H9 (cell line): ENCODE data around the gene NCAN. TPM values are rescaled to one million over a fixed set of nuclear protein-coding genes. Genes with fewer than 3 reads are reported as not detected.

Experiments
- DNase-seq: peaks from one replicate; pipeline ENCODE4 v3.0.0-alpha.2; 2017
- H2AFZ ChIP-seq: one replicate; pipeline ENCODE4 v1.6.1; 2013; ENCODE audit warnings: mild to moderate bottlenecking, low read length, control low read depth, moderate library complexity
- H2AK5ac ChIP-seq: 2 replicates; pipeline ENCODE4 v1.6.1; 2013; ENCODE audit warnings: low read length, control low read depth, mixed read lengths; ENCODE audit not compliant: insufficient read length
- H2BK120ac ChIP-seq: one replicate; pipeline ENCODE4 v1.6.1; 2013; ENCODE audit warnings: low read depth, mild to moderate bottlenecking, low read length, control low read depth, inconsistent platforms; ENCODE audit not compliant: poor library complexity, severe bottlenecking
- H2BK12ac ChIP-seq: 2 replicates; pipeline ENCODE4 v1.6.1; 2013; ENCODE audit warnings: low read length, control low read depth, mixed read lengths, low read depth; ENCODE audit not compliant: insufficient read length
- H2BK15ac ChIP-seq: 2 replicates; pipeline ENCODE4 v1.6.1; 2013; ENCODE audit warnings: low read depth, low read length, control low read depth
- H2BK20ac ChIP-seq: one replicate; pipeline ENCODE4 v1.6.1; 2013; ENCODE audit warnings: low read depth, mild to moderate bottlenecking, low read length, control low read depth, inconsistent platforms; ENCODE audit not compliant: poor library complexity, severe bottlenecking
- H2BK5ac ChIP-seq: 2 replicates; pipeline ENCODE4 v1.6.1; 2013; ENCODE audit warnings: low read length, control low read depth, mixed read lengths; ENCODE audit not compliant: insufficient read length
- H3K14ac ChIP-seq: 2 replicates; pipeline ENCODE4 v1.6.1; 2013; ENCODE audit warnings: low read length, control low read depth; ENCODE audit not compliant: insufficient read depth
- H3K18ac ChIP-seq: 2 replicates; pipeline ENCODE4 v1.6.1; 2013; ENCODE audit warnings: low read depth, mild to moderate bottlenecking, mixed read lengths, low read length, control low read depth; ENCODE audit not compliant: insufficient read length
- H3K23ac ChIP-seq: 2 replicates; pipeline ENCODE4 v1.6.1; 2013; ENCODE audit warnings: low read length, control low read depth, mixed read lengths, low read depth; ENCODE audit not compliant: insufficient read length
- H3K23me2 ChIP-seq: 2 replicates; pipeline ENCODE4 v1.6.1; 2013; ENCODE audit warnings: low read depth, mild to moderate bottlenecking, mixed read lengths, low read length, control low read depth; ENCODE audit not compliant: insufficient read length, poor library complexity, severe bottlenecking
- H3K27ac ChIP-seq: 2 replicates; pipeline ENCODE4 v1.5.1; 2013; ENCODE audit warnings: low read length, control low read depth, mixed read lengths, low read depth; ENCODE audit not compliant: insufficient read length
- H3K27me3 ChIP-seq: 2 replicates; pipeline ENCODE4 v1.6.1; 2013; ENCODE audit warnings: low read length, control low read depth, inconsistent platforms; ENCODE audit not compliant: insufficient read depth
- H3K4ac ChIP-seq: 2 replicates; pipeline ENCODE4 v1.6.1; 2013; ENCODE audit warnings: low read depth, mild to moderate bottlenecking, control low read depth, inconsistent platforms, low read length, moderate library complexity
- H3K4me1 ChIP-seq: 2 replicates; pipeline ENCODE4 v1.6.1; 2013; ENCODE audit warnings: low read length, control low read depth, inconsistent platforms; ENCODE audit not compliant: insufficient read depth
- H3K4me2 ChIP-seq: 2 replicates; pipeline ENCODE4 v1.6.1; 2013; ENCODE audit warnings: low read length, control low read depth, mixed read lengths; ENCODE audit not compliant: insufficient read length, insufficient read depth
- H3K56ac ChIP-seq: 2 replicates; pipeline ENCODE4 v1.6.1; 2013; ENCODE audit warnings: low read depth, mild to moderate bottlenecking, mixed read lengths, low read length, control low read depth; ENCODE audit not compliant: insufficient read length
- H3K79me1 ChIP-seq: 2 replicates; pipeline ENCODE4 v1.6.1; 2013; ENCODE audit warnings: low read depth, mild to moderate bottlenecking, moderate library complexity, low read length, control low read depth, inconsistent platforms; ENCODE audit not compliant: insufficient read depth, poor library complexity, severe bottlenecking
- H3K79me2 ChIP-seq: 2 replicates; pipeline ENCODE4 v1.6.1; 2013; ENCODE audit warnings: low read length, control low read depth, inconsistent platforms; ENCODE audit not compliant: insufficient read depth
- H3K9ac ChIP-seq: 2 replicates; pipeline ENCODE4 v1.6.1; 2013; ENCODE audit warnings: low read length, control low read depth, mixed read lengths; ENCODE audit not compliant: insufficient read length; ENCODE audit errors: extremely low read depth
- H3K9me3 ChIP-seq: one replicate; pipeline ENCODE4 v1.6.1; 2013; ENCODE audit warnings: low read depth, low read length, inconsistent platforms; ENCODE audit not compliant: control insufficient read depth
- H3T11ph ChIP-seq: one replicate; pipeline ENCODE4 v1.6.1; 2013; ENCODE audit warnings: mild to moderate bottlenecking, low read length, control low read depth, inconsistent platforms
- H4K20me1 ChIP-seq: one replicate; pipeline ENCODE4 v1.6.1; 2013; ENCODE audit not compliant: control insufficient read depth, insufficient read length, insufficient read depth
- H4K5ac ChIP-seq: 2 replicates; pipeline ENCODE4 v1.6.1; 2013; ENCODE audit warnings: low read depth, mild to moderate bottlenecking, mixed read lengths, low read length, control low read depth; ENCODE audit not compliant: insufficient read length
- H4K8ac ChIP-seq: replicated peaks from 2 replicates; pipeline ENCODE4 v1.6.1; 2013; ENCODE audit warnings: low read length, control low read depth, mixed read lengths, low read depth; ENCODE audit not compliant: insufficient read length
- H4K91ac ChIP-seq: 2 replicates; pipeline ENCODE4 v1.6.1; 2013; ENCODE audit warnings: low read depth, mild to moderate bottlenecking, moderate library complexity, mixed read lengths, low read length, control low read depth; ENCODE audit not compliant: insufficient read length
- H3K27ac Mint-ChIP-seq, 3 experiments: 2 replicates in 2 of 3; 3 replicates in 1 of 3; pipeline ENCODE4 v1.8.0; 2020 to 2021; ENCODE audit warnings: mixed read lengths in 3 of 3, mild to moderate bottlenecking in 1 of 3, moderate library complexity in 1 of 3
- H3K27me3 Mint-ChIP-seq: 2 replicates; pipeline ENCODE4 v1.8.0; 2021; ENCODE audit warnings: low read depth, mild to moderate bottlenecking, moderate library complexity, mixed read lengths
- H3K36me3 Mint-ChIP-seq, 3 experiments: 2 replicates in 2 of 3; 3 replicates in 1 of 3; pipeline ENCODE4 v1.8.0; 2020 to 2021; ENCODE audit warnings: low read depth in 3 of 3, mixed read lengths in 3 of 3; ENCODE audit not compliant: insufficient read depth in 1 of 3
- H3K4me1 Mint-ChIP-seq, 2 experiments: 2 replicates each; pipeline ENCODE4 v1.8.0; 2020; ENCODE audit warnings: mixed read lengths in 2 of 2
- H3K4me3 Mint-ChIP-seq, 2 experiments: 2 replicates in 1 of 2; 3 replicates in 1 of 2; pipeline ENCODE4 v1.8.0; 2020 to 2021; ENCODE audit warnings: mild to moderate bottlenecking in 2 of 2, mixed read lengths in 2 of 2, moderate library complexity in 1 of 2
- H3K9me3 Mint-ChIP-seq, 2 experiments: 2 replicates in 1 of 2; 3 replicates in 1 of 2; pipeline ENCODE4 v1.8.0; 2020; ENCODE audit warnings: mild to moderate bottlenecking in 2 of 2, mixed read lengths in 2 of 2, moderate library complexity in 1 of 2
- CTCF ChIP-seq: fragments of 200-600 bp; sonication (generic); conservative IDR thresholded peaks from 3 replicates; pipeline ENCODE4 v1.8.0; 2021; ENCODE audit warnings: antibody characterized with exemption, mild to moderate bottlenecking
- WGBS: extraction: QIAGEN DNeasy Blood & Tissue Kit; methylation state at CpG from one replicate; pipeline ENCODE4 v1.1.7; 2013; ENCODE audit warnings: missing lambda C conversion rate, low lambda C conversion rate, mixed read lengths; ENCODE audit not compliant: insufficient read length; ENCODE audit errors: extremely low coverage; 5-methylcytosine and 5-hydroxymethylcytosine counted together
- total RNA-seq: library from RNA; stranded (reverse); gene quantifications from 2 replicates; pipeline ENCODE4 v1.2.1, GENCODE V29; 2021

Gene NCAN
- total RNA-seq, 1 experiment from 2014 or later, result 1.6 TPM

- no peak overlapping the region for H4K91ac ChIP-seq
- H2BK120ac ChIP-seq, result no peak overlapping the region
- H3K79me1 ChIP-seq, result no peaks in the 10 kb centered on the region
- H2BK5ac ChIP-seq, result no peak overlapping the region
- no peak overlapping the region for H3K4ac ChIP-seq
- H2BK12ac ChIP-seq, result no peak overlapping the region
- H3K4me2 ChIP-seq, result peak overlapping the region; percentile 89
- H3K23me2 ChIP-seq, result peaks cover 16% of the 10 kb centered on the region
- no peaks in the 10 kb centered on the region for H3K9me3 ChIP-seq
- H3K27ac ChIP-seq, result no peak overlapping the region
- H3K9ac ChIP-seq, result peak overlapping the region; percentile 28
- H3K56ac ChIP-seq, result no peak overlapping the region
- Mint-ChIP-seq H3K9me3 (no peaks in the 10 kb centered on the region), H3K4me1 (peaks cover 15 to 27% of the 10 kb centered on the region in 2 experiments), H3K27ac (peak overlapping the region in 1 of 3 experiments; percentile 86; a peak in 1 of 7 replicates), H3K4me3 (peak overlapping the region; percentile 58 to 92), H3K27me3 (peaks cover 50% of the 10 kb centered on the region), H3K36me3 (peaks cover 8 to 14% (median 12%) of the 10 kb centered on the region in 3 experiments)
- no peak overlapping the region for H4K8ac ChIP-seq
- H3K18ac ChIP-seq, result peak overlapping the region; percentile 60
- peak overlapping the region; percentile 24; the same call in 1 of the 2 replicates for H3K14ac ChIP-seq
- H2BK15ac ChIP-seq, result no peak overlapping the region
- H2BK20ac ChIP-seq, result no peak overlapping the region
- no peaks in the 10 kb centered on the region for H4K20me1 ChIP-seq
- TF ChIP-seq CTCF, result no peak
- no peaks in the 10 kb centered on the region for H3K79me2 ChIP-seq
- no peaks in the 10 kb centered on the region; the same call in 1 of the 2 replicates for H3K4me1 ChIP-seq
- H3K27me3 ChIP-seq, result peaks cover 5% of the 10 kb centered on the region; the same call in 1 of the 2 replicates
- peak; percentile 86 for DNase-seq
- H3T11ph ChIP-seq, result no peak overlapping the region
- H2AK5ac ChIP-seq, result no peak overlapping the region
- no CpG with 5 or more reads among the region's 52 CpGs for WGBS
- no peak overlapping the region for H3K23ac ChIP-seq
- no peak overlapping the region for H4K5ac ChIP-seq
- no peak overlapping the region for H2AFZ ChIP-seq
These were observed 49.8 kb downstream of the NCAN start for GRCh38 chr19:19261350-19262189.
